PC-3 (cell line): ENCODE data around the gene CDKN3. TPM values are rescaled to one million over a fixed set of nuclear protein-coding genes. Genes with fewer than 3 reads are reported as not detected.

Source experiments
- ATAC-seq: fragments of 200-7000 bp; cut with Tn5 transposase; 2 replicates; pipeline ENCODE4 v1.9.1; 2020; ENCODE audit warnings: mild to moderate bottlenecking, moderate library complexity
- Bru-seq: library from RNA; stranded (reverse); fragments of 400-500 nt; gene quantifications from one replicate; lab custom pipeline; 2021; lab: Mats Ljungman, UMichigan
- BruChase-seq, 2 experiments: library from RNA; stranded (reverse); fragments of 400-500 nt; gene quantifications; one replicate each; lab custom pipeline; 2021; lab: Mats Ljungman, UMichigan
- BruUV-seq: library from RNA; stranded (reverse); fragments of 400-500 nt; replicated peaks from 2 replicates; lab custom pipeline; 2021; lab: Mats Ljungman, UMichigan
- CTCF ChIA-PET: fragments of 300-600 bp; sonication (Branson Sonifier 250); formaldehyde crosslinking; loops from one replicate; lab custom pipeline; 2022; ENCODE audit warnings: antibody characterized with exemption; lab: Charles Lee
- POLR2A ChIA-PET: fragments of 300-600 bp; sonication (Branson Sonifier 250); formaldehyde crosslinking; loops from one replicate; lab custom pipeline; 2022; ENCODE audit warnings: antibody characterized with exemption; ENCODE audit not compliant: unreplicated experiment; lab: Charles Lee
- DNase-seq: peaks from one replicate; pipeline ENCODE4 v3.0.0-alpha.2; 2015
- H2AFZ ChIP-seq: fragments of 300-600 bp; sonication (generic); 2 replicates; pipeline ENCODE4 v1.6.0; 2016; ENCODE audit warnings: antibody characterized with exemption, low read length
- H3F3A ChIP-seq: fragments of 300-600 bp; sonication (generic); one replicate; pipeline ENCODE4 v1.6.0; 2017; ENCODE audit warnings: antibody characterized with exemption, low read length, control low read depth, mild to moderate bottlenecking; ENCODE audit not compliant: unreplicated experiment
- H3K27ac ChIP-seq: fragments of 300-600 bp; sonication (generic); 2 replicates; pipeline ENCODE4 v1.5.1; 2016; ENCODE audit warnings: mild to moderate bottlenecking, low read length
- H3K27me3 ChIP-seq: fragments of 300-600 bp; sonication (generic); 2 replicates; pipeline ENCODE4 v1.6.1; 2016; ENCODE audit warnings: low read length, mixed read lengths
- H3K36me3 ChIP-seq: fragments of 300-600 bp; sonication (generic); 2 replicates; pipeline ENCODE4 v1.6.1; 2016; ENCODE audit warnings: low read depth, mixed run types, low read length, mixed read lengths
- H3K4me1 ChIP-seq: fragments of 300-600 bp; sonication (generic); 2 replicates; pipeline ENCODE4 v1.5.1; 2016; ENCODE audit warnings: low read length; ENCODE audit not compliant: insufficient read depth
- H3K4me2 ChIP-seq: fragments of 300-600 bp; sonication (generic); 2 replicates; pipeline ENCODE4 v1.6.0; 2016; ENCODE audit warnings: low read length
- H3K4me3 ChIP-seq: fragments of 300-600 bp; sonication (generic); 2 replicates; pipeline ENCODE4 v1.5.1; 2016; ENCODE audit warnings: mild to moderate bottlenecking, low read length, mixed read lengths
- H3K79me2 ChIP-seq: fragments of 300-600 bp; sonication (generic); 2 replicates; pipeline ENCODE4 v1.6.1; 2017; ENCODE audit warnings: low read length, mixed read lengths
- H3K9ac ChIP-seq: fragments of 300-600 bp; sonication (generic); 2 replicates; pipeline ENCODE4 v1.6.0; 2016; ENCODE audit warnings: mild to moderate bottlenecking, low read length
- H3K9me2 ChIP-seq: fragments of 300-600 bp; sonication (generic); replicated peaks from 2 replicates; pipeline ENCODE4 v1.6.1; 2016; ENCODE audit warnings: mixed run types, low read length, mixed read lengths
- H3K9me3 ChIP-seq: fragments of 300-600 bp; sonication (generic); 2 replicates; pipeline ENCODE4 v1.6.1; 2016; ENCODE audit warnings: low read length, mixed read lengths
- H4K20me1 ChIP-seq: fragments of 300-600 bp; sonication (generic); 2 replicates; pipeline ENCODE4 v1.6.1; 2016; ENCODE audit warnings: low read length, mixed read lengths
- CTCF ChIP-seq: fragments of 300-600 bp; sonication (generic); conservative IDR thresholded peaks from 2 replicates; pipeline ENCODE4 v1.5.1; 2017; ENCODE audit warnings: antibody characterized with exemption, low read depth, mild to moderate bottlenecking, low read length
- EZH2 ChIP-seq: fragments of 300-600 bp; sonication (generic); IDR thresholded peaks from one replicate; pipeline ENCODE4 v1.6.1; 2017; ENCODE audit warnings: antibody characterized with exemption, mild to moderate bottlenecking, low read length; ENCODE audit not compliant: unreplicated experiment
- EZH2phosphoT487 ChIP-seq: fragments of 300-600 bp; sonication (generic); IDR thresholded peaks from 2 replicates; pipeline ENCODE4 v1.6.1; 2018; ENCODE audit warnings: mild to moderate bottlenecking, antibody characterized with exemption, low read length, borderline replicate concordance
- intact Hi-C: fragments of 100-400 bp; cut with micrococcal nuclease; formaldehyde crosslinking; loops from 2 replicates; pipeline ENCODE4 v1.9.0; 2023
- long read RNA-seq: library from polyadenylated mRNA; unstranded; transcript quantifications from one replicate; pipeline ENCODE4 v2.0.0, GENCODE V29; 2021; ENCODE audit not compliant: unreplicated experiment
- total RNA-seq: library from RNA; depleted of rRNA; stranded (reverse); fragments of >200 nt; gene quantifications from 2 replicates; pipeline ENCODE4 v1.2.3, GENCODE V29; 2014; rRNA removed

Gene CDKN3
- total RNA-seq (354 and 434 TPM in 2 replicates), Bru-seq, nascent RNA (percentile 91 among the genes with signal in this experiment), BruChase-seq, experiment 1, labeled RNA remaining after a 6-hour chase (percentile 77 among the genes with signal in this experiment), BruChase-seq, experiment 2, labeled RNA remaining after a 2-hour chase (percentile 59 among the genes with signal in this experiment)
- long read RNA-seq, transcript CDKN3-202 (8 exons, 893 nt), result major isoform, 37 of 81 reads
- long read RNA-seq, partial matches to known transcripts, result 23 of 81 reads
- long read RNA-seq, other reads (novel, unspliced or antisense), result 17 of 81 reads

GRCh38 chr14:54396493-54397335 is at the start of gene CDKN3:
Gene CDKN3, plus strand, starts transcription at chr14:54397007. Its CDS starts 62 bp downstream, at chr14:54397069.
- POLR2A ChIA-PET, result interaction anchor here (0.6 to 1.3 kb wide), 12 partner anchors 11 to 1724 kb away, joined by 3 to 5 read pairs (median 3); no protein-coding TSS in a partner anchor
- intact Hi-C loops, result loop anchor here (1.0 to 2.0 kb wide), 4 partner anchors 30 to 93 kb away; partner anchors contain the start of gene CNIH1

GRCh38 chr14:54347044-54347443 is 49.8 kb upstream of the CDKN3 start:
- no peak for ATAC-seq

More at GRCh38 chr14:54396493-54397335, at the start of gene CDKN3:
- Histone ChIP-seq H3K27me3 (no peaks in the 10 kb centered on the region), H3K4me2 (peak within 1 kb of the TSS; percentile 91), H2AFZ (peak within 1 kb of the TSS; percentile 86), H3F3A (no peaks in the 10 kb centered on the region), H4K20me1 (peaks cover 8% of the 10 kb centered on the region; the same call in 1 of the 2 replicates), H3K79me2 (peaks cover 49% of the 10 kb centered on the region), H3K9me3 (no peaks in the 10 kb centered on the region), H3K27ac (peak within 1 kb of the TSS; percentile 39), H3K9ac (peak within 1 kb of the TSS; percentile 89), H3K4me1 (peaks cover 24% of the 10 kb centered on the region), H3K9me2 (no peaks in the 10 kb centered on the region), H3K4me3 (peak within 1 kb of the TSS; percentile 90), H3K36me3 (peaks cover 23% of the 10 kb centered on the region)
- TF ChIP-seq EZH2phosphoT487, result no peak
- no peak for TF ChIP-seq EZH2
- peak; percentile 54; the same call in 1 of the 2 replicates for TF ChIP-seq CTCF
- DNase-seq (peak; percentile 100), ATAC-seq (peak; percentile 95)
- BruUV-seq, result no TSS peak
- CTCF ChIA-PET, result interaction anchor here (0.6 to 2.2 kb wide), 8 partner anchors 24 to 112 kb away, joined by 3 to 15 read pairs (median 4); no protein-coding TSS in a partner anchor

More at GRCh38 chr14:54347044-54347443, 49.8 kb upstream of the CDKN3 start:
- H3K27ac ChIP-seq, result no peak overlapping the region
- H4K20me1 ChIP-seq, result no peaks in the 10 kb centered on the region
- TF ChIP-seq EZH2 (no peak), CTCF (no peak), EZH2phosphoT487 (no peak)
- no peaks in the 10 kb centered on the region for H3K9me2 ChIP-seq
- H3K36me3 ChIP-seq, result no peaks in the 10 kb centered on the region
- no peak overlapping the region for H2AFZ ChIP-seq
- CTCF ChIA-PET, result interaction anchor here (1.3 to 2.1 kb wide), 4 partner anchors 18 to 807 kb away, joined by 4 to 10 read pairs (median 8); partner anchors contain the start of gene CDKN3
- no peaks in the 10 kb centered on the region for H3K9me3 ChIP-seq
- H3K79me2 ChIP-seq, result no peaks in the 10 kb centered on the region
- no peaks in the 10 kb centered on the region for H3F3A ChIP-seq
- intact Hi-C loops, result loop anchor here (5.0 to 10.0 kb wide), 2 partner anchors 685 to 732 kb away; no protein-coding TSS in a partner anchor
- no peak overlapping the region for H3K4me2 ChIP-seq
- no TSS peak for BruUV-seq
- peaks cover 19% of the 10 kb centered on the region for H3K4me1 ChIP-seq
- no peak overlapping the region for H3K9ac ChIP-seq
- no peaks in the 10 kb centered on the region for H3K27me3 ChIP-seq
- DNase-seq, result no peak
- POLR2A ChIA-PET, result no interaction called here
- H3K4me3 ChIP-seq, result no peak overlapping the region
